Trophoblast cell (in vitro differentiated cells and primary cell): ENCODE data around the gene RAB36.

Experiments
- DNase-seq, 2 donors: peaks; one replicate each; pipeline ENCODE4 v3.0.0-alpha.2; 2016
- H2AFZ ChIP-seq: 2 replicates; pipeline ENCODE4 v1.6.1; 2013; ENCODE audit warnings: low read length, moderate library complexity, mild to moderate bottlenecking; ENCODE audit not compliant: insufficient read depth, poor library complexity
- H2AK5ac ChIP-seq: 2 replicates; pipeline ENCODE4 v1.6.1; 2013; ENCODE audit warnings: mild to moderate bottlenecking, low read length
- H2BK120ac ChIP-seq: 2 replicates; pipeline ENCODE4 v1.6.1; 2013; ENCODE audit warnings: low read length, mild to moderate bottlenecking, moderate library complexity; ENCODE audit not compliant: insufficient read depth, poor library complexity
- H2BK12ac ChIP-seq: 2 replicates; pipeline ENCODE4 v1.6.1; 2013; ENCODE audit warnings: mild to moderate bottlenecking, low read length, moderate library complexity
- H2BK5ac ChIP-seq: 2 replicates; pipeline ENCODE4 v1.6.1; 2013; ENCODE audit warnings: low read length, low read depth, moderate library complexity, mild to moderate bottlenecking; ENCODE audit not compliant: poor library complexity
- H3K14ac ChIP-seq: 2 replicates; pipeline ENCODE4 v1.6.1; 2013; ENCODE audit warnings: mild to moderate bottlenecking, low read length
- H3K18ac ChIP-seq: 2 replicates; pipeline ENCODE4 v1.6.1; 2013; ENCODE audit warnings: mild to moderate bottlenecking, low read length
- H3K23ac ChIP-seq: 2 replicates; pipeline ENCODE4 v1.6.1; 2013; ENCODE audit warnings: low read length
- H3K27ac ChIP-seq: 2 replicates; pipeline ENCODE4 v1.5.1; 2013; ENCODE audit warnings: low read depth, mild to moderate bottlenecking, inconsistent platforms, low read length, moderate library complexity
- H3K27me3 ChIP-seq: 2 replicates; pipeline ENCODE4 v1.6.1; 2013; ENCODE audit warnings: inconsistent platforms, mild to moderate bottlenecking, low read length, moderate library complexity; ENCODE audit not compliant: insufficient read depth
- H3K36me3 ChIP-seq, 2 experiments: 1 replicate in 1 of 2; 2 replicates in 1 of 2; pipeline ENCODE4 v1.6.1; 2013; ENCODE audit warnings: low read length in 2 of 2, mild to moderate bottlenecking in 2 of 2, moderate library complexity in 1 of 2; ENCODE audit not compliant: insufficient read depth in 2 of 2, control insufficient read depth in 1 of 2
- H3K4ac ChIP-seq: 2 replicates; pipeline ENCODE4 v1.6.1; 2013; ENCODE audit warnings: low read depth, mild to moderate bottlenecking, low read length, moderate library complexity
- H3K4me1 ChIP-seq, 2 experiments: 1 replicate in 1 of 2; 2 replicates in 1 of 2; pipeline ENCODE4 v1.6.1; 2013; ENCODE audit warnings: low read length in 2 of 2, mild to moderate bottlenecking in 2 of 2, moderate library complexity in 1 of 2; ENCODE audit not compliant: insufficient read depth in 2 of 2, control insufficient read depth in 1 of 2
- H3K4me2 ChIP-seq: 2 replicates; pipeline ENCODE4 v1.6.1; 2013; ENCODE audit warnings: inconsistent platforms, mild to moderate bottlenecking, low read length, moderate library complexity
- H3K4me3 ChIP-seq: 2 replicates; pipeline ENCODE4 v1.5.1; 2013; ENCODE audit warnings: mild to moderate bottlenecking, low read depth, low read length, inconsistent platforms
- H3K79me1 ChIP-seq: one replicate; pipeline ENCODE4 v1.6.1; 2013; ENCODE audit warnings: low read length
- H3K79me2 ChIP-seq: 2 replicates; pipeline ENCODE4 v1.6.1; 2013; ENCODE audit warnings: low read length, mild to moderate bottlenecking; ENCODE audit not compliant: control insufficient read depth, insufficient read depth, poor library complexity
- H3K9ac ChIP-seq: 2 replicates; pipeline ENCODE4 v1.6.1; 2013; ENCODE audit warnings: mild to moderate bottlenecking, low read length
- H3K9me3 ChIP-seq: 2 replicates; pipeline ENCODE4 v1.6.1; 2013; ENCODE audit warnings: low read depth, mild to moderate bottlenecking, control low read depth, inconsistent platforms, low read length; ENCODE audit not compliant: insufficient read depth
- H4K12ac ChIP-seq: 2 replicates; pipeline ENCODE4 v1.6.1; 2013; ENCODE audit warnings: low read depth, mild to moderate bottlenecking, low read length, moderate library complexity
- H4K8ac ChIP-seq: 2 replicates; pipeline ENCODE4 v1.6.1; 2013; ENCODE audit warnings: low read depth, mild to moderate bottlenecking, low read length, moderate library complexity
- H4K91ac ChIP-seq: one replicate; pipeline ENCODE4 v1.6.1; 2013; ENCODE audit warnings: low read depth, mild to moderate bottlenecking, low read length, moderate library complexity
- WGBS: extraction: QIAGEN DNeasy Blood & Tissue Kit; methylation state at CpG from one replicate; pipeline ENCODE4 v1.1.7; 2013; ENCODE audit warnings: missing lambda C conversion rate; ENCODE audit not compliant: insufficient read length, insufficient coverage; ENCODE audit errors: extremely low coverage; 5-methylcytosine and 5-hydroxymethylcytosine counted together

Gene RAB36

DNA sequence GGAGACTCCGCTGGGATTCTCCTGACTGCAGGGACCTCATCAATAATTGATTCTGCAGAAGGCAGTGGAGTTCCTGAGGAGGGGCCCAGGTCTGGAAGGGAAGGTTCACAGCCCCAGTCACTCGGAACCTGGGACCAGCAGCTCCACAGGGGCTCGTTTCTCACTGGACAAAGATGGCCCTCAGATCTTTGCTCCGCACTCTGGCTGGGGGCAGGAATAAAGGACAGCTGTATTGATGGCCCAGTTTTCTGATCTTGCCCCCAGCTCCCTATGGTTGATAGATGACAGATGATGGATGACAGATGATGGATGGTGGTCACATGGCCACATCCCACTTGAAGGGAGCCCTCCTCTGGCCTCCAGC is 23.7 kb downstream of the RAB36 start:
- Histone ChIP-seq H2AK5ac (no peak overlapping the region), H4K8ac (no peak overlapping the region), H3K4me1 (no peaks in the 10 kb centered on the region), H3K4me3 (no peak overlapping the region), H2BK5ac (no peak overlapping the region), H4K12ac (no peak overlapping the region), H3K27ac (no peak overlapping the region), H3K9ac (no peak overlapping the region), H3K79me1 (no peaks in the 10 kb centered on the region), H2BK120ac (no peak overlapping the region), H3K4me2 (no peak overlapping the region), H3K36me3 (no peaks in the 10 kb centered on the region), H3K14ac (no peak overlapping the region), H2AFZ (no peak overlapping the region), H3K27me3 (no peaks in the 10 kb centered on the region), H3K79me2 (no peaks in the 10 kb centered on the region), H3K9me3 (no peaks in the 10 kb centered on the region), H2BK12ac (no peak overlapping the region), H3K18ac (no peak overlapping the region), H3K4ac (no peak overlapping the region), H3K23ac (no peak overlapping the region), H4K91ac (no peak overlapping the region)
- no CpG with 5 or more reads among the region's 4 CpGs for WGBS
- no peak for DNase-seq

DNA sequence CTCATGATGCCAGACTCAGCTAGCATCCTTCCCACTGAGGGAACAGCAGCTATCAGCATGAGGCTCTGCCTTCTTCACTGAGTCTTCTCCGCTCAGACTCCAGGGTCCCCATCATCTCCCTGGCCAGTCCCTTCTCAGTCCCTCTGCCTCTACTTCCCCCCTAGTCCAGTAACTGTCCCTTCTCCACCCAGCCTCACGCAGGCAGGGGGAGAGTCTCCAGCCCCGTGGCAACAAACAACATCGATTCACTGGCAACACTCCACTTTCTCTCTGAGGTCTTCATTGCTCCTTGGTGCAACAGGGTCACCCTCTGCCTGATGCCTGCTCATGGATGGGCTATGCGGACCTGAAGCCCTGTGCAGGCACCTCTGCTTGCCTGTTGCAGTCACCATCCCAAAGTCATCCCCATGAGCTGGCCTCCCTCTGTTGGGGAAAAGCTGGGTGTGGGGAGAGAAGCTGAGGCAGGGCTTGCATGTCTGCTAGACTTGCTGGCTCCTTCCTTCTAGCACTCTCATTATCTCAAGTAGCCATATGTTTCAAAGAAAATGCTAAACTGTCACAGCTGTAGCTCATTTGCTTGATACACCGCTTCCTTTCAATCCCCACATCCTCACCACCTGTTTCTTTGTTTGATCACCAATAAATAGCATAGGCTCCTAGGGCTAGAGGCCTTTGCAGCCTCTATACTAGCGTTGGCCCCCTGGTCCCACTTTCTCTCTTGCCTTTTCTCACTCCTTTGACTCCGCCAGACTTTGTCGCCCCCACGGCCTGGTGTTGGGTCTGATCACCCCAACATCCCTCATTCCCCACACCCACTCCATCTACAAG is 30.8 kb downstream of the RAB36 start:
- peaks cover 18% of the 10 kb centered on the region for H3K79me1 ChIP-seq
- no peak for DNase-seq
- WGBS: no CpG with 5 or more reads among the region's 10 CpGs
- peak overlapping the region; percentile 37 for H4K91ac ChIP-seq
- no peak overlapping the region for H3K4ac ChIP-seq
- H3K36me3 ChIP-seq: peaks cover 3 to 6% of the 10 kb centered on the region in 2 experiments
- H3K27me3 ChIP-seq: no peaks in the 10 kb centered on the region
- H2BK120ac ChIP-seq: no peak overlapping the region
- peak overlapping the region; percentile 21 for H2BK12ac ChIP-seq
- H3K27ac ChIP-seq: peak overlapping the region; percentile 56
- no peak overlapping the region for H3K9ac ChIP-seq
- H3K14ac ChIP-seq: no peak overlapping the region
- H3K23ac ChIP-seq: no peak overlapping the region
- no peak overlapping the region for H3K4me2 ChIP-seq
- H3K4me3 ChIP-seq: no peak overlapping the region
- H3K18ac ChIP-seq: no peak overlapping the region
- peaks cover 5% of the 10 kb centered on the region for H3K79me2 ChIP-seq
- no peak overlapping the region for H2AK5ac ChIP-seq
- no peak overlapping the region for H2BK5ac ChIP-seq
- H4K8ac ChIP-seq: no peak overlapping the region
- peaks cover 15 to 21% of the 10 kb centered on the region in 2 experiments for H3K4me1 ChIP-seq
- peaks cover 14% of the 10 kb centered on the region for H3K9me3 ChIP-seq
- no peak overlapping the region for H2AFZ ChIP-seq
- no peak overlapping the region for H4K12ac ChIP-seq

DNA sequence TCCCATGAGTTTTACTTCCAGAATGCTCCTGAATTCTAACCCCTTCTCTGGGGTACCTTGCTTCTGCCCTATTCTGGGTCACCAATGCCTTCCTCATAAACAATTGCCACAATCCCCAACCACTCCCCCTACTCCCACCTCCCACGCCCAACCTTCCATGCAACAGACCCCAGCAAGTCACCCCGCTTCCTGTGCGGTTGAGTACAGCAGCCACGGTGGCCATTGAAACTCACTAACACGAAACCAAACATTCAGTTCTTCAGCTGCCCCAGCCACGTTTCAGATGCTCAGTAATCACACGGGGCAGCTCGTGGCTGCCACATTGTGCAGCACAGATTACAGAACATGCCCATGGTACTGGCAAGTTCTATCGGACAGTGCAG is 31.4 kb downstream of the RAB36 start:
- peak overlapping the region; percentile 56 for H3K27ac ChIP-seq
- no peak overlapping the region for H4K12ac ChIP-seq
- peaks cover 14% of the 10 kb centered on the region for H3K9me3 ChIP-seq
- no peak overlapping the region for H2AFZ ChIP-seq
- H4K91ac ChIP-seq: peak overlapping the region; percentile 37
- no peak overlapping the region for H3K4me3 ChIP-seq
- peak overlapping the region; percentile 62 for H2BK120ac ChIP-seq
- H2BK12ac ChIP-seq: peak overlapping the region; percentile 21
- no peak overlapping the region for H3K23ac ChIP-seq
- peaks cover 10% of the 10 kb centered on the region for H3K79me2 ChIP-seq
- H2AK5ac ChIP-seq: no peak overlapping the region
- H3K4me2 ChIP-seq: no peak overlapping the region
- no peak overlapping the region for H3K14ac ChIP-seq
- no peaks in the 10 kb centered on the region for H3K27me3 ChIP-seq
- H3K79me1 ChIP-seq: peaks cover 23% of the 10 kb centered on the region
- no peak overlapping the region for H3K4ac ChIP-seq
- 100% methylated on average over 1 of the region's 9 CpGs for WGBS
- H3K18ac ChIP-seq: no peak overlapping the region
- no peak overlapping the region for H3K9ac ChIP-seq
- DNase-seq: no peak
- H4K8ac ChIP-seq: peak overlapping the region; percentile 4
- peak overlapping the region; percentile 29 for H2BK5ac ChIP-seq
- peaks cover 20 to 26% of the 10 kb centered on the region in 2 experiments for H3K4me1 ChIP-seq
- H3K36me3 ChIP-seq: peaks cover 6 to 9% of the 10 kb centered on the region in 2 experiments

DNA sequence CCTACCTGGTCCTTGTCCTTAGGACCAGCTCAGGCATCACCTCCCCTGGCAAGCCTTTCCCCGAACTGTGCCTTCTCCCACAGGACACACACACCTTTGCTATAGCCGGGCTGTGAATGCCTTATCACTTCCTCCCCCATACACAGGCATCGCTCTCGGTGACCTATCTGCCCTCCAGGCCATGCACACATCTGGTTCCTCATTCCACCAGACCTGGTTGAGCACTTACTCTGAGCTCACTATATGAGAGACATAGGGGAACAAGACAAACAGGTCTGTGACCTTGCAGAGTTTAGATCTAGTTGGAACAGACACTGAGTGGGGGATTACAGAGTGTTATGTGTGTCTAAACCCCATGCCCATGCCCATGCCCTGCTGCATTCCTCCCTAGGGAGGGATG is 31.9 kb downstream of the RAB36 start:
- H2AFZ ChIP-seq: no peak overlapping the region
- no peaks in the 10 kb centered on the region for H3K27me3 ChIP-seq
- H3K27ac ChIP-seq: peak overlapping the region; percentile 69
- peaks cover 10 to 13% of the 10 kb centered on the region in 2 experiments for H3K36me3 ChIP-seq
- H3K79me1 ChIP-seq: peaks cover 28% of the 10 kb centered on the region
- H3K23ac ChIP-seq: no peak overlapping the region
- H3K14ac ChIP-seq: no peak overlapping the region
- peaks cover 16% of the 10 kb centered on the region for H3K79me2 ChIP-seq
- whole genome bisulfite sequencing: no CpG with 5 or more reads among the region's 4 CpGs
- peak overlapping the region; percentile 31 for H4K91ac ChIP-seq
- H3K4ac ChIP-seq: no peak overlapping the region
- H3K9me3 ChIP-seq: peaks cover 17% of the 10 kb centered on the region
- peak overlapping the region; percentile 62 for H2BK120ac ChIP-seq
- H4K12ac ChIP-seq: no peak overlapping the region
- H3K4me2 ChIP-seq: peak overlapping the region; percentile 15
- DNase-seq: peak; percentile 88 to 97
- peak overlapping the region; percentile 29 for H2BK5ac ChIP-seq
- H4K8ac ChIP-seq: peak overlapping the region; percentile 4
- peak overlapping the region; percentile 20 for H2BK12ac ChIP-seq
- H3K4me1 ChIP-seq: peaks cover 26 to 32% of the 10 kb centered on the region in 2 experiments
- H3K18ac ChIP-seq: no peak overlapping the region
- no peak overlapping the region for H3K4me3 ChIP-seq
- H3K9ac ChIP-seq: no peak overlapping the region
- H2AK5ac ChIP-seq: no peak overlapping the region
